Gastroesophageal sphincter (tissue), 3 donors: ENCODE data around the gene EEF1B2.

ENCODE experiments used
- CTCF ChIP-seq, 4 experiments: fragments of 200-600 bp in 2 of 4; fragments of 450-650 bp in 2 of 4; sonication (generic) in 1 of 4; IDR thresholded peaks; one replicate each; pipeline ENCODE4 v1.5.1; 2017 to 2019; ENCODE audit warnings: antibody characterized with exemption in 4 of 4, mild to moderate bottlenecking in 2 of 4, moderate library complexity in 2 of 4
- POLR2A ChIP-seq, 2 donors: fragments of 450-650 bp; IDR thresholded peaks; one replicate each; pipeline ENCODE4 v1.6.1; 2017; ENCODE audit warnings: antibody characterized with exemption in 2 of 2, mild to moderate bottlenecking in 2 of 2, moderate library complexity in 1 of 2

- TF ChIP-seq CTCF (IDR thresholded peaks at IDR 0.05) (no peak), POLR2A (IDR thresholded peaks at IDR 0.05) (no peak)
Observed at GRCh38 chr2:206176901-206177300, 17.2 kb downstream of the EEF1B2 start.
